GM12801 (cell line): ENCODE data around the gene TBC1D9B.

Source experiments
- TF ChIP-seq, protein P1 (sequence below): IDR thresholded peaks from one replicate; pipeline ENCODE4 v1.5.1; 2011; ENCODE audit warnings: control low read depth; ENCODE audit not compliant: insufficient read length; ENCODE audit errors: extremely low read depth

TBC1D9B gene

DNA sequence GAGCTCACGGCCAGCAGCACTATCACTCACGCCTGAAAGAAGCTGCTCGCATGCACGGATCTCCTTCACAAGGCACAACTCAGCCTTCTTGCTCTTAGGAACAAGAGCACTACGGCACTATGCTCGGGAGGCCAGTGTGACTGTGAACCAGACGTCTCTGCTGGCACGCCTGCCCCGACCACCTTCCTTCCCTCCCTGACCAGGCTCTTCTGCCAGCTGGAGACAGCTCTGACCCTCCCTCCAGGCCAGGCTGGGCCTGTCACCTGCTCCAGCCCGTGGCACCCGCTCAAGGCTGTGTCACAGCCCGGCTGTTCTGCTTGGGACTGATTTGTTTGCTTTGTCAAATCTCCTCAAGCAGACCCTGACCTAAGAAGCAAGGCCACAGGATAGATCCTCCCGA is 7.0 kb downstream of the TBC1D9B start:
- TF ChIP-seq, protein P1, sequence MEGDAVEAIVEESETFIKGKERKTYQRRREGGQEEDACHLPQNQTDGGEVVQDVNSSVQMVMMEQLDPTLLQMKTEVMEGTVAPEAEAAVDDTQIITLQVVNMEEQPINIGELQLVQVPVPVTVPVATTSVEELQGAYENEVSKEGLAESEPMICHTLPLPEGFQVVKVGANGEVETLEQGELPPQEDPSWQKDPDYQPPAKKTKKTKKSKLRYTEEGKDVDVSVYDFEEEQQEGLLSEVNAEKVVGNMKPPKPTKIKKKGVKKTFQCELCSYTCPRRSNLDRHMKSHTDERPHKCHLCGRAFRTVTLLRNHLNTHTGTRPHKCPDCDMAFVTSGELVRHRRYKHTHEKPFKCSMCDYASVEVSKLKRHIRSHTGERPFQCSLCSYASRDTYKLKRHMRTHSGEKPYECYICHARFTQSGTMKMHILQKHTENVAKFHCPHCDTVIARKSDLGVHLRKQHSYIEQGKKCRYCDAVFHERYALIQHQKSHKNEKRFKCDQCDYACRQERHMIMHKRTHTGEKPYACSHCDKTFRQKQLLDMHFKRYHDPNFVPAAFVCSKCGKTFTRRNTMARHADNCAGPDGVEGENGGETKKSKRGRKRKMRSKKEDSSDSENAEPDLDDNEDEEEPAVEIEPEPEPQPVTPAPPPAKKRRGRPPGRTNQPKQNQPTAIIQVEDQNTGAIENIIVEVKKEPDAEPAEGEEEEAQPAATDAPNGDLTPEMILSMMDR: no peak

DNA sequence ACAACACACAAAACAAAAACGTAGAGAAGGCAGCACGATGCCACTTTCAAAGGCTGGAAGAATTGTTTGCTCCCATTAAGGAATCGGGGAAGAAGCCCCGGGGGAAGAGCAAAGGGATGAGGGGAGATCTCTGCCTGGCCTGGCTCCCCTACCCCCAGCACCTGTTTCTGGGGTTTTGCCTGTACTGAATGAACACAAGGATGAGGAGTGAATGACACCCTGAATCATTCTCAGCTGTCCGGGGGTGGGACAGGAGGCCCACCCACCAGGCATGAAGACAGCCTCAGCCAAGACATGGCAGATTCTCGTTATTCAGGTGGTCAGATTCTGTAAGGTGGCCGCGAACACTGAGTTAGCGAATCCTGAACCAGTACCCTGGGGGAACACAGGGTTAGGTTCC is 7.5 kb downstream of the TBC1D9B start:
- TF ChIP-seq, protein P1: no peak

DNA sequence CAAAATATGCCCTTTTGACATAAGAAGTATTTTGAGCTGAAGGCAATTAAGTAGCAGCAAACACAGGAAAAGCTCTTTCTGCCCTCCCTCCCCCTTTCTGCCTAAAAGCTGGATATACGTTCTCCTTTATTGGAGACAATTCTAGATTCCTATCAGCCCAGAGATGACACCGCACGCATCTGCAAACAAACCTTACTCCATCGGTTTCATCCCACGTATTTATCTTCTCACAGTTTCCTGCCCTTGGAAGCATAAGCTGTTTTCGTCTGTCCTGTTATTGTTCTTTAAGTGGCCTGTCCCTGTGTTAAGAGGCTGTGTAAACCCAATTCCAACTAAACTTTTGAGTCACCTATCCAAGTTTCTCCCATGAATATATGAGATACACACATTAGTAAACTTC is 11.8 kb downstream of the TBC1D9B start:
- TF ChIP-seq, protein P1: no peak

DNA sequence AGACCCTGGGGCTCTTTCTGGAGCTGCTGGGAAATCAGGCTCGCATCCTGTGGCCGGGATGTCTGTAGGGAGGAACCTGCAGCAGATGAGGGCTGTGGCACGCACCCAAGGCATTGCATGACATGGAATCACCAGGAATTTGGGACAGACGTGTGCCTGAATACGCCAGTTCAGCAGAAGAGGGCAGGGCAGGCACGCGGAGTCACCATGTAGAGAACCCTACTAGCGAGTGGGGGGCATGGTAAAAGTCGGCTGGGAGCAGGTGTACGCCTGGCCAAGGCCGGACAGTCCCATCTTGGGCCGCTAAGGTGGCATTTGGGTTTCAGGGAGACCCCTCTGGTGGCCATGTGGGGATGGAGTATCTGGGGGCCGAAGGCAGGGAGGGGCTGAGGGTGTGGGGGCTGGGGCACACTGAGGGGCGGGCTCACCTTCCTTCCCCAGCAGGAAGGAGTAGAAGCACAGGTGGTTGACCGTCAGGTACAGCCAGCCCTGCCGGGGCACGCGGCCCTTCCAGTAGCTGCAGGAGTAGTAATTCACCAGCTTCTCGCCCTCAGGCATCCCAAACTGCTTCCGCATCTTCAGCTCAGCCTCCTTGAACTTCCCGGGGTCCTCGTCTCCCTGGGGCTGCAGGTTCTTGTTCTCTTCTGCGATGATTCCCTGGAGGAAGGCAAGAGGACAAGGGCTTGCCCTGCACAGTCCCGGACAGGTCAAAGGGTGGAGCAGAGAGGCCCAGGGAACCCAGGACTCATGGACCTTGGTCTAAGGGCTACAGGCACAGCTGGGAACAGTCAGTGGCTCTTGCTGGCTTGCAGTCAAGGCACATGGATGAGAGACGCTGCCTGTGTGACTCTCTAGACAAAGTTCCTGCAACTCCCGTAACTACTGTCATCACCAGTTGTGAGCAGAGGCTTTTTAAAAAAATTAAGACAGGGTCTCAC is 13.5 kb downstream of the TBC1D9B start:
- TF ChIP-seq, protein P1: no peak

DNA sequence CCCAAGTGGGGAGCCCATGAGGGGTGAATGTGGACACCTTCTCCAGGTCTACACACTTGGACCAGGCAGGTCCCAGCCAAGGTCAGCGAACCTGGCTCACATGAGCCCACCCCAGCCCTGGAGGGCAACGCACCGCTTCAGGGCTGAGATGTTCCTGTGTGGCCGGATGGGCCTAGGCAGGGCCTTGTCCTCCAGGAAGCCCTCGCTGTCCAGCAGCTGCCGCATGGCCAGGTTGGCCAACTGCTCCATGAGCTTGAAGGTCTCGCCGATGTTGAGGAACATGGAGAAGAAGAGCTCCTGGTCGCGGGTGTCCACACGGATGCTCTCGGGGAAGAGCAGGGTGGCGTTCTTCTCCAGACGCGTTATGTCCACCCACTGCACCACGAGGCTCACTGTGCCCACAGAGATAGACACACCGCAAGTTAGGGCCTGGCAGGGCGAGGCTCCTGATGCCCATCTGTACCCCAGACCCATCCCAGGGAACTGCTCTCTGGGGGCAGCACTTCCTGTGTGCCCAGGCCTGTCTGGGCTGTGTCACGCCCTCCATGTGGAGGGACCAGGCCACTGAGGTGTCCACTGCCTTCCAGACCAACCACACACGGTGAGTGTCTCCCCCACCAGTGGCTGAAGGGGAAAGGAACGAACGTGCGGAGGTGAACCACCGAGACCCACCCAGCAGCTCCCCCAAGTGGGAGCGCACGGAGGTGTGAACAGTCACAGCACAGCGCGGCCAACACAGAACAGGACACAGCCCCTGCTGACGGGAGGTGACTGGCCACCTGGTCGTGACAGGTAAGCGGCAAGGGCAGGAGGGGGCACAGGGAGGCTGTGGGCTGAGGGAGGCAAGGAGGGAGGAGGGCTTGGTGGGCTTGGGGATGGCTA is 14.4 kb downstream of the TBC1D9B start:
- TF ChIP-seq, protein P1: no peak

DNA sequence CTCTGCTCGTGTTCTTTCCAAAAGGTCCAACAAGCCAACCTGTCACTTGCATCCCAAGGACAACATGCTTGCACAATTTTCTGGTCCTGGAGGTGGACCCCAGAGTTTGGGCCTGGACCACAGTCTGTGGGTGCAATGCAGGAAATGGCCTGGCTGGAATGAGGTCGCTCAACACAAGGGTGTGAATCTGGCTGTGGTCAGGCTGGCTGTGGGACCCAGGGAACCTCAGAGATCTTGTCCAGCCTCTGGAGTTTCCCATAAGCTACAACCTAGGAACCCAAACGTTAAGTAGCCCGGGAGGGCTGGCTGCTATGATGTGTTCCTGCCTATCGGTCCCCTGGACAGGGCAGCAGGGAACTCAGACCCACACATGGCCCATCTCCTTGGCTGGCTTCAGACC is 15.4 kb downstream of the TBC1D9B start:
- TF ChIP-seq, protein P1: no peak

DNA sequence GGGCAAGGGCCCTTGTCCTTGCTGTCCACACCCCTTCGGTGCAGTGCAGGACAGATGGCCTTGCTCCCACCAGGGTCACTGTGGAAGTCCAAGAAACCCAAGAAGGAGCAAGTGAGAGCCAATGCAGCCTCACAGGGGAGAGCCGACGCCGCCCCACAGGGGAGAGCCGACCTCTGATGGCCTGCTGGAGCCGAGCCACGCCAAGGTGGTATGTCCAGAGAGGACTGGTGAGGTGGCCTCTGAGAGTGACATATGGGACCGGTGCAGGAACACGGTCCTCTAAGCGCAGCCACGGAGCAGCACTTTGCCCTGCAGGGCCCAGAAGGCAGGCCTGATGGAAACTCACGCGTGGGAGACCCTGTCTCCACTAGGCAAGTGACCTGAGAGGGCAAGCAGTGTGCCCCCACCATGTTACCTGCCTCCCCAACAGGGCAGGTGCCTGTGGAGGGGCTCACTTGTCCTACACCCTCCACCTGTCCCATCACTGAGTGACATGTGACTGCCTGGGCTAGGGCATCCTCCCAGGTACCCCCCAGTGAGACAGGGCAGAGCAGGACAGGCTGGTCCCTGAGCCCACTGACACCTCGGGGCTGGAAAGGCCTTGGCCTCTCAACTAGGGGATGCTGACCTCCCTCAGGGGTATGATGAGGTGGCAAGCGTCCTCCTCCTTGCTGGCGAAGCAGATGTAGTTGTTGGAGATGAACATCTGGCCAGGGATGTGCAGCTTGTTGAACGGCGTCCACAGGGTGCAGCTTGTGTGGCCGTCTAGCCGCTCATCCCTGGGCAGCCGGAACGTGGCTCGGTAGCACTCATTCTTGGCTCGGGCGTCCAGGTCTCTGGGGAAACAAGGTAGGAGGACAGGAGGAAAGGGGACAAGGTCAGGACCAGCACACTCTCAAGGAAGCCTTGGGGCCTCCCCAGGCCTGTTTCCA is 16.7 kb downstream of the TBC1D9B start:
- TF ChIP-seq, protein P1: no peak
